Liver (tissue), 9 donors: ENCODE data around the gene TET3. TPM values are rescaled to one million over a fixed set of nuclear protein-coding genes. Genes with fewer than 3 reads are reported as not detected.

Experiments
- DNase-seq: peaks from one replicate; pipeline ENCODE4 v3.0.0-alpha.2; 2017; ENCODE audit warnings: low spot score
- H3K27ac ChIP-seq, 2 donors: one replicate each; pipeline ENCODE4 v1.7.0; 2013; ENCODE audit warnings: inconsistent platforms in 2 of 2, low read length in 2 of 2, control low read depth in 1 of 2, low read depth in 1 of 2, mild to moderate bottlenecking in 1 of 2
- H3K27me3 ChIP-seq, 4 donors: one replicate each; pipeline versions ENCODE4 v1.6.1 to v1.7.0; 2013; ENCODE audit warnings: low read length in 3 of 4, inconsistent platforms in 1 of 4, mild to moderate bottlenecking in 1 of 4, moderate library complexity in 1 of 4; ENCODE audit not compliant: control insufficient read depth in 4 of 4, insufficient read depth in 4 of 4
- H3K36me3 ChIP-seq, 4 donors: one replicate each; pipeline versions ENCODE4 v1.6.1 to v1.7.0; 2013; ENCODE audit warnings: low read length in 3 of 4, mild to moderate bottlenecking in 3 of 4, low read depth in 1 of 4, moderate library complexity in 1 of 4; ENCODE audit not compliant: control insufficient read depth in 4 of 4, insufficient read depth in 3 of 4
- H3K4me1 ChIP-seq, 4 donors: one replicate each; pipeline versions ENCODE4 v1.6.1 to v1.7.0; 2013; ENCODE audit warnings: low read length in 3 of 4, mild to moderate bottlenecking in 3 of 4, moderate library complexity in 1 of 4; ENCODE audit not compliant: control insufficient read depth in 4 of 4, insufficient read depth in 4 of 4
- H3K4me3 ChIP-seq, 3 donors: one replicate each; pipeline versions ENCODE4 v1.6.1 to v1.7.0; 2013; ENCODE audit warnings: low read length in 3 of 3, control low read depth in 1 of 3, low read depth in 1 of 3, mild to moderate bottlenecking in 1 of 3
- H3K9ac ChIP-seq, 2 donors: one replicate each; pipeline ENCODE4 v1.7.0; 2013; ENCODE audit warnings: low read length in 2 of 2, mild to moderate bottlenecking in 2 of 2, moderate library complexity in 2 of 2, control low read depth in 1 of 2, low read depth in 1 of 2
- H3K9me3 ChIP-seq, 4 donors: one replicate each; pipeline versions ENCODE4 v1.6.1 to v1.7.0; 2013; ENCODE audit warnings: low read length in 3 of 4; ENCODE audit not compliant: control insufficient read depth in 4 of 4
- ATF3 ChIP-seq: IDR thresholded peaks from 2 replicates; pipeline ENCODE4 v1.6.1; 2016; ENCODE audit warnings: antibody characterized with exemption
- CTCF ChIP-seq: fragments of 150-350 bp; IDR thresholded peaks from 2 replicates; pipeline ENCODE4 v1.5.1; 2017; ENCODE audit warnings: improper control_type of control experiment, low read depth, low read length; ENCODE audit not compliant: missing input control
- EGR1 ChIP-seq, 2 donors: IDR thresholded peaks; 2 replicates each; pipeline ENCODE4 v1.6.1; 2016 to 2018; ENCODE audit warnings: antibody characterized with exemption in 2 of 2, low read depth in 2 of 2
- FOXA1 ChIP-seq: IDR thresholded peaks from 2 replicates; pipeline ENCODE4 v1.6.1; 2016; ENCODE audit warnings: antibody characterized with exemption
- GABPA ChIP-seq, 2 donors: IDR thresholded peaks in 1 of 2; conservative IDR thresholded peaks in 1 of 2; 2 replicates each; pipeline ENCODE4 v1.6.1; 2016; ENCODE audit warnings: antibody characterized with exemption in 2 of 2, mild to moderate bottlenecking in 1 of 2, moderate library complexity in 1 of 2
- HNF4A ChIP-seq, 2 donors: conservative IDR thresholded peaks; 2 replicates each; pipeline ENCODE4 v1.6.1; 2016; ENCODE audit warnings: antibody characterized with exemption in 2 of 2, mild to moderate bottlenecking in 2 of 2
- HNF4G ChIP-seq: IDR thresholded peaks from 2 replicates; pipeline ENCODE4 v1.6.1; 2016; ENCODE audit warnings: antibody characterized with exemption
- JUND ChIP-seq, 2 donors: IDR thresholded peaks; 2 replicates each; pipeline ENCODE4 v1.6.1; 2016; ENCODE audit warnings: antibody characterized with exemption in 2 of 2
- NR2F2 ChIP-seq: IDR thresholded peaks from 2 replicates; pipeline ENCODE4 v1.6.1; 2016; ENCODE audit warnings: antibody characterized with exemption
- RAD21 ChIP-seq, 2 donors: IDR thresholded peaks; 2 replicates each; pipeline ENCODE4 v1.6.1; 2016; ENCODE audit warnings: antibody characterized with exemption in 2 of 2, mild to moderate bottlenecking in 2 of 2
- REST ChIP-seq: IDR thresholded peaks from 2 replicates; pipeline ENCODE4 v1.6.1; 2016; ENCODE audit warnings: antibody characterized with exemption, mild to moderate bottlenecking
- RXRA ChIP-seq, 2 donors: IDR thresholded peaks; 2 replicates each; pipeline ENCODE4 v1.6.1; 2017 to 2018; ENCODE audit warnings: antibody characterized with exemption in 2 of 2, mild to moderate bottlenecking in 1 of 2
- SP1 ChIP-seq: IDR thresholded peaks from 2 replicates; pipeline ENCODE4 v1.6.1; 2018; ENCODE audit warnings: antibody characterized with exemption, mild to moderate bottlenecking
- TAF1 ChIP-seq: conservative IDR thresholded peaks from 2 replicates; pipeline ENCODE4 v1.6.1; 2016; ENCODE audit warnings: antibody characterized with exemption, mild to moderate bottlenecking
- YY1 ChIP-seq: IDR thresholded peaks from 2 replicates; pipeline ENCODE4 v1.6.1; 2016; ENCODE audit warnings: antibody characterized with exemption, mild to moderate bottlenecking
- WGBS: extraction: QIAGEN DNeasy Blood & Tissue Kit; methylation state at CpG from one replicate; pipeline ENCODE4 v1.1.7; 2013; 5-methylcytosine and 5-hydroxymethylcytosine counted together
- polyA plus RNA-seq, 2 donors: library from polyadenylated mRNA; stranded (reverse) in 1 of 2; unstranded in 1 of 2; fragments of 200-250 nt in 1 of 2; fragments of >200 nt in 1 of 2; fragmentation: Nextera tagmentation in 1 of 2; extraction: Ambion mirVana in 1 of 2; gene quantifications; one replicate each; pipeline versions ENCODE4 v1.2.1 to v1.2.3, GENCODE V29; 2013 to 2015
- total RNA-seq, 2 donors: library from RNA; depleted of rRNA; stranded (reverse); fragments of >200 nt; gene quantifications; one replicate each; pipeline ENCODE4 v1.2.3, GENCODE V29; 2014
- TF ChIP-seq, protein P1 (sequence below): IDR thresholded peaks from 2 replicates; pipeline ENCODE4 v1.6.1; 2016; ENCODE audit warnings: antibody characterized with exemption
- TF ChIP-seq, protein P2 (sequence below): IDR thresholded peaks from 2 replicates; pipeline ENCODE4 v1.6.1; 2016; ENCODE audit warnings: antibody characterized with exemption
- donor health status: healthy.
- donor health status: healthy.
- donor health status: healthy.
- donor health status: healthy.
- donor health status: healthy.

Gene TET3
- total and polyA plus RNA-seq, 4 donors = 0.89 to 16.2 (median 3.2) TPM

- Histone ChIP-seq H3K4me1 (no peaks in the 10 kb centered on the region), H3K9me3 (peaks cover 0 to 4% (median 0%) of the 10 kb centered on the region in 4 donors), H3K4me3 (no peak overlapping the region), H3K9ac (no peak overlapping the region), H3K27ac (no peak overlapping the region), H3K36me3 (peaks cover 3 to 20% (median 16%) of the 10 kb centered on the region in 4 donors), H3K27me3 (no peaks in the 10 kb centered on the region)
- no peak for DNase-seq
- 74% methylated on average over 5 of the region's 5 CpGs for WGBS
- TF ChIP-seq YY1 (no peak), TAF1 (no peak), EGR1 (IDR thresholded peaks at IDR 0.05; ENCODE audit: low read depth in 2 of 2) (no peak), FOXA1 (no peak), ATF3 (no peak), JUND (IDR thresholded peaks at IDR 0.05) (no peak), RXRA (IDR thresholded peaks at IDR 0.05) (no peak), RAD21 (IDR thresholded peaks at IDR 0.05) (no peak), HNF4A (conservative IDR thresholded peaks at IDR 0.05) (no peak), CTCF (no peak), HNF4G (no peak), NR2F2 (no peak), SP1 (no peak)
- TF ChIP-seq, protein P1, sequence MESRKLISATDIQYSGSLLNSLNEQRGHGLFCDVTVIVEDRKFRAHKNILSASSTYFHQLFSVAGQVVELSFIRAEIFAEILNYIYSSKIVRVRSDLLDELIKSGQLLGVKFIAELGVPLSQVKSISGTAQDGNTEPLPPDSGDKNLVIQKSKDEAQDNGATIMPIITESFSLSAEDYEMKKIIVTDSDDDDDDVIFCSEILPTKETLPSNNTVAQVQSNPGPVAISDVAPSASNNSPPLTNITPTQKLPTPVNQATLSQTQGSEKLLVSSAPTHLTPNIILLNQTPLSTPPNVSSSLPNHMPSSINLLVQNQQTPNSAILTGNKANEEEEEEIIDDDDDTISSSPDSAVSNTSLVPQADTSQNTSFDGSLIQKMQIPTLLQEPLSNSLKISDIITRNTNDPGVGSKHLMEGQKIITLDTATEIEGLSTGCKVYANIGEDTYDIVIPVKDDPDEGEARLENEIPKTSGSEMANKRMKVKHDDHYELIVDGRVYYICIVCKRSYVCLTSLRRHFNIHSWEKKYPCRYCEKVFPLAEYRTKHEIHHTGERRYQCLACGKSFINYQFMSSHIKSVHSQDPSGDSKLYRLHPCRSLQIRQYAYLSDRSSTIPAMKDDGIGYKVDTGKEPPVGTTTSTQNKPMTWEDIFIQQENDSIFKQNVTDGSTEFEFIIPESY = no peak
These were observed 21.9 kb upstream of the TET3 start for GRCh38 chr2:73962798-73963197.

GRCh38 chr2:73963385-73964120, 21.2 kb upstream of the TET3 start:
- peaks cover 1 to 13% (median 11%) of the 10 kb centered on the region in 4 donors for H3K36me3 ChIP-seq
- no peaks in the 10 kb centered on the region for H3K27me3 ChIP-seq
- TF ChIP-seq, protein P2, sequence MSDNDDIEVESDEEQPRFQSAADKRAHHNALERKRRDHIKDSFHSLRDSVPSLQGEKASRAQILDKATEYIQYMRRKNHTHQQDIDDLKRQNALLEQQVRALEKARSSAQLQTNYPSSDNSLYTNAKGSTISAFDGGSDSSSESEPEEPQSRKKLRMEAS = no peak
- TF ChIP-seq FOXA1 = no peak
- TF ChIP-seq RAD21 (IDR thresholded peaks at IDR 0.05) = no peak
- no peak for TF ChIP-seq GABPA (IDR thresholded peaks at IDR 0.05 in 1 of 2, conservative IDR thresholded peaks at IDR 0.05 in 1 of 2)
- no peak for TF ChIP-seq ATF3
- TF ChIP-seq SP1 = no peak
- no peak for TF ChIP-seq REST
- no peak for TF ChIP-seq HNF4A (conservative IDR thresholded peaks at IDR 0.05)
- TF ChIP-seq EGR1 (IDR thresholded peaks at IDR 0.05; ENCODE audit: low read depth in 2 of 2) = no peak
- no peak for TF ChIP-seq JUND (IDR thresholded peaks at IDR 0.05)
- TF ChIP-seq CTCF = no peak
- no peak overlapping the region for H3K27ac ChIP-seq
- DNase-seq = no peak
- H3K4me3 ChIP-seq = no peak overlapping the region
- H3K9me3 ChIP-seq = peaks cover 0 to 4% (median 0%) of the 10 kb centered on the region in 4 donors
- no peaks in the 10 kb centered on the region for H3K4me1 ChIP-seq
- WGBS = 77% methylated on average over 13 of the region's 13 CpGs
- H3K9ac ChIP-seq = no peak overlapping the region
